NT2/D1 (cell line): ENCODE measurements around the gene CTSC.

Experiments
- YY1 ChIP-seq: IDR thresholded peaks from 2 replicates; pipeline ENCODE4 v1.6.1; 2011; ENCODE audit not compliant: insufficient read length, insufficient read depth
- ZNF274 ChIP-seq: IDR thresholded peaks from 2 replicates; pipeline ENCODE4 v1.6.1; 2011; ENCODE audit warnings: mild to moderate bottlenecking, low read depth, low read length

DNA sequence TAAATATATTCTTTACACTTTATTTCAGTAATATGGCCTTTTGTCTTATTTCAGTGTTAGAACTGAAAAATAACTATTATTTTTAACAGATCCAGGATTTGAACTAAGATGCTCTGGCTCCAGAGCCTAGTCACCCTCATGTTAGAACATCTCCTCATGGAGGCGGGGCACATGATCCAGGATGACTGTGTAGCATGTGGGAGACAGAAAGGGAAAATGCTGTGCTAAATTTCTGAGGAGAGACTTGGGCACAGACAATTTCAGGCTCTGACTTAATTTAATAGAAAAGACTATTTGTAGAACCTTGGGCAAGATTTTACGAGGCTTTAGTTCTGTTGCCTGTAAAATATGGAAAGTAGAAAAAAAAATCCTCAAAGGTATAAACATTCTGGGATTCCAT, 24.1 kb downstream of the CTSC start:
- TF ChIP-seq ZNF274 (no peak), YY1 (no peak)
